Measurements from ENCODE around the gene KLRF2.

The KLRF2 gene

DNA sequence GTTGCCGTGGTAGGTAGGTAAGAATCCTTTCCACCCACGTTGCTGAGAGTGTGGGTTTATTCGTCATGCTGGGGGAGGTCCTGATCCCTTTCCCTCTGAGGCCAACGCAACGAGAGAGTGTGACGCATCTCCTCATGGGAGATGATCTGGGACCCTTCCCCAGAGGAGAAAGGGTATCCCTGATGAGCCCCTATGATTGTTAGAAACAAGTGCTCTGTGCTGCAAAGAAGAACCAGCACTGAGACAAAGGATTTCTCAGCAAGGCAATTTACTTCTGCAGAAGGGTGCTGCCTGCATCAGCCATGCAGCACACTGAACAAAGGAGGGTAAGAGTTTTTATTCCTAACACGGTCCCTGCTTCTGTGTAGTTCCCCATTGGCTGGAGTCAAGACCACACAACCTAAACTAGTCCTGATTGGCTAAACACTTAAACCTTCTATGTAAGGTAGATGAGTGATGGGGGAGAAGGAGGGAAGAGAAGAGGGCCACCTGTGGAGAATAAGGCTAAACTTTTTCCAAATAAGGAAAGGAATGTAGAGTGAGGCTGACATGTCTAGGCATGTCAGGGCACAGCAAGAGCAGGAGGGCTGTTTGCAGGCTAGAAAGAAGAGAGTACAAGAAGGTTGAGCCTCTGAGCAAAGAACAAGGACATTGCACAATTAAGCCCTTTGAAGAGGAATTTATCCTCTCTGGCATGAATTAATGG is 29.6 kb downstream of the KLRF2 start:
- H3K9me3 ChIP-seq (ENCODE audit: control insufficient read depth, insufficient read depth, low read length), result peaks cover 35% of the 10 kb centered on the region
- peak overlapping the region; percentile 13; the same call in 1 of the 2 replicates for H3K4me3 ChIP-seq (ENCODE audit: low read depth, low read length)
- H3K36me3 ChIP-seq (ENCODE audit: control insufficient read depth, insufficient read depth, low read length), result no peaks in the 10 kb centered on the region
- H3K27ac ChIP-seq (ENCODE audit: low read depth, low read length), result peak overlapping the region; percentile 10
- no peaks in the 10 kb centered on the region for H3K4me1 ChIP-seq (ENCODE audit: control insufficient read depth, insufficient read depth, low read length)
- H3K9ac ChIP-seq (ENCODE audit: low read depth, low read length), result no peak overlapping the region
- no peaks in the 10 kb centered on the region for H3K27me3 ChIP-seq (ENCODE audit: control insufficient read depth, insufficient read depth, low read length)

DNA sequence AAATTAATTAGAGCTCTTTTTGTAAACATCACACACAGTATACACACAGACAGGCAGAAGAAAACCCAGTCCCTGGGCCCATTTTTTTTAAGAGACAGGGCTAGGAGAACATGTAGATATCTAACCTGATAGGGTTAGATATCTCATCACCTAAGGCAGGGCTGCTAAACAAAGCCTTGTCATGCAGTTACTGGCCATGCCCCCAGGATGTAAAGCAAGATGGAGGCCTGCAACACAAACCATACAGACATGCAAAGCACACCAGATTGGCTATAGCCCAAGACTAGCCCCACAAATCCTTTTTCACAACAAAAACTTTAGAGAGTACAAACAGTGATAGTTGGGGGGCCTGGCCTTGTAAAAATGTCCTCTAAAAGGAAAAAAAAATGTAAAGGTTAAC is 30.4 kb downstream of the KLRF2 start:
- H3K9ac ChIP-seq (ENCODE audit: low read depth, low read length), result no peak overlapping the region
- H3K4me1 ChIP-seq (ENCODE audit: control insufficient read depth, insufficient read depth, low read length), result no peaks in the 10 kb centered on the region
- H3K4me3 ChIP-seq (ENCODE audit: low read depth, low read length), result no peak overlapping the region
- H3K27me3 ChIP-seq (ENCODE audit: control insufficient read depth, insufficient read depth, low read length), result no peaks in the 10 kb centered on the region
- H3K27ac ChIP-seq (ENCODE audit: low read depth, low read length), result no peak overlapping the region
- H3K36me3 ChIP-seq (ENCODE audit: control insufficient read depth, insufficient read depth, low read length), result no peaks in the 10 kb centered on the region
- H3K9me3 ChIP-seq (ENCODE audit: control insufficient read depth, insufficient read depth, low read length), result peaks cover 35% of the 10 kb centered on the region

DNA sequence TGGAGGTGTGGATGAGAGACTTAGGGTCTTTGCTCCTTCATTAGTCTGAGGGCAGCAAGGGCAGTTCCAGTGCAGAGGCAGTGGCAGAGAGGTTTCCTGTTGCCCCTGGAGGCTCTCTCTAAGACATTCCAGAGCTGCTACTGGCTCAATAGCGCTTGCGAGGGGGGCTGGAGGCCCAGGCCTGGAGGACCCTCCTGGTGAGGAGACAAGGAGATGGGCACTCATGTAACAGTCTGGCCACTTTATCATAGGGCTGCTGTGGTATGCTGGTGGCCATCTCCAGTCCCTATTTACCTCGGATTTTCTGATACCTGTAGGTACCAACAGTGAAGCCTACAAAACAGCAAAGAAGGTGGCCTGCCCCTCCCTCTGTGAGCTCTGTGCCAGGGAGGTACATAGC is 38.2 kb downstream of the KLRF2 start:
- Histone ChIP-seq H3K27me3 (ENCODE audit: control insufficient read depth, insufficient read depth, low read length) (no peaks in the 10 kb centered on the region), H3K9ac (ENCODE audit: low read depth, low read length) (no peak overlapping the region), H3K27ac (ENCODE audit: low read depth, low read length) (no peak overlapping the region), H3K4me3 (ENCODE audit: low read depth, low read length) (no peak overlapping the region), H3K9me3 (ENCODE audit: control insufficient read depth, insufficient read depth, low read length) (no peaks in the 10 kb centered on the region; the same call in 1 of the 2 replicates), H3K36me3 (ENCODE audit: control insufficient read depth, insufficient read depth, low read length) (no peaks in the 10 kb centered on the region), H3K4me1 (ENCODE audit: control insufficient read depth, insufficient read depth, low read length) (no peaks in the 10 kb centered on the region)

DNA sequence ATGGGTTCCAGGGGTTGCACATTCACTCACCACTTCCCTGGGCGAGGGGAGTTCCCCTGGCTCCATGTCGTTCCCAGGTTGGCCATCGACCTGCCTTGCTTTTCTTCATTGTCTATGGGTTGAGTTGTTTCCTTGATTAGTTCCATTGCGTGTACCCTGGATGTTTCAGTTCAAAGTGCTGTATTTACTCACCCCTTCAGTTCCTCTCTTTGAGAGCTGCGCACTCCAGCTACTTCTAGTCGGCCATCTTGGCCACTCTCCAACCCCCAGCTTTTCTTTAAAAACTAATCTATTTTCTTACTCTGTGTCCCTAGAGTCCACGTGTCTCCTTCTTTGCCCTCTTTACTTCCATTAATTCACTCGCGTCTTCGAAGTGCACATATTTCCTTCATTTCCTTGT is 39.2 kb downstream of the KLRF2 start:
- Histone ChIP-seq H3K36me3 (ENCODE audit: control insufficient read depth, insufficient read depth, low read length) (no peaks in the 10 kb centered on the region), H3K9ac (ENCODE audit: low read depth, low read length) (no peak overlapping the region), H3K4me3 (ENCODE audit: low read depth, low read length) (no peak overlapping the region), H3K27ac (ENCODE audit: low read depth, low read length) (no peak overlapping the region), H3K27me3 (ENCODE audit: control insufficient read depth, insufficient read depth, low read length) (no peaks in the 10 kb centered on the region), H3K4me1 (ENCODE audit: control insufficient read depth, insufficient read depth, low read length) (no peaks in the 10 kb centered on the region), H3K9me3 (ENCODE audit: control insufficient read depth, insufficient read depth, low read length) (no peaks in the 10 kb centered on the region; the same call in 1 of the 2 replicates)

DNA sequence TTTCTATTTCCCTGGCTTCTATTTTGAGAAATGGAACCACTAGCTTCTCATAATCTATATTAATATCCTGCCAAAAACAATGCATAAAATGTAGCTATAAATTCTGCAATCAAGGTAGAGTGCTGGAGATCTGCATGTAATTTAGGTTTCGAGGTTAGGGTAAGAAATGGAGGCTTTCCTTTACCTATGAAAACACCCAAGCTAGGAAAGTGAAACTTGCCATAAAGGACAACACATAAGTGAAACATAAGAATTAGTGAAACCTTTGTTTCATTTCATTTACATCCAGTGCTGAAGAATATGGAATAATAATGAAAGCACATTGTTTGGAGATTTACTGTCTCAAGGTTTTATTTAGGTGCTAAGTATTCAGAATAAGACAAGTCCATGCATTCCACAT is 41.1 kb downstream of the KLRF2 start:
- no peaks in the 10 kb centered on the region for H3K36me3 ChIP-seq (ENCODE audit: control insufficient read depth, insufficient read depth, low read length)
- H3K9ac ChIP-seq (ENCODE audit: low read depth, low read length), result no peak overlapping the region
- no peak overlapping the region for H3K27ac ChIP-seq (ENCODE audit: low read depth, low read length)
- no peaks in the 10 kb centered on the region; the same call in 1 of the 2 replicates for H3K9me3 ChIP-seq (ENCODE audit: control insufficient read depth, insufficient read depth, low read length)
- no peaks in the 10 kb centered on the region for H3K27me3 ChIP-seq (ENCODE audit: control insufficient read depth, insufficient read depth, low read length)
- no peaks in the 10 kb centered on the region for H3K4me1 ChIP-seq (ENCODE audit: control insufficient read depth, insufficient read depth, low read length)
- H3K4me3 ChIP-seq (ENCODE audit: low read depth, low read length), result no peak overlapping the region

DNA sequence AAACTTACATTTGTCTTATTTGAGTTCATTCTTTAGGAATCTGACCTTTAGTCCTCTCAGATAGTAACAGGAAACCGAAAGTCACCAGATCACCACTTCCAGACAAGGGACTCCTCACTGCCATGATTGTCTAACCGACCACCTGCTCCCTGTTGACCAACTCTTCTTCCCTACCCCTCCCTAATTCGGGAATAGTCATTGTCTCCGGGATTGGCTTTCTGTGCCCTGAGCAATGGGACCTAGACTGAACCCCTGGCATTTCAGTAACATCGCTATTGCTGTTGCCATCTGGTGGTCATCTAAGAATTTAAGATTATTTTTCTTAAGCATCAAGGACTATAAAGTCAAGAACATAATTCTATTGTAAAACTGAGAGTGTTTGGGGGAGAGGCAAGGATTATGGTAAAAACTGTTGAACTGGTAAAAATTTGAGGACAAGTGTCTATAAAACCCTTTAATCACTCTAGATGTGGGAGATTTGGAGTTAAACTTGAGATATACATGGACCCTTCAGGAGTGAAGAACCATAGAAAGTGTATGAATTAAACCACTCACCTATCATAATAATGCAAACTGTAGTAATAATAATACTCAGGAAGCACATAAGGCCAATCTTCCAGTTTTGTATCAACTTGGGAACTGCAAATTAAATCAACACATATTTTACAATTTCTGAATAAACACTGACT is 44.6 kb downstream of the KLRF2 start:
- H3K4me3 ChIP-seq (ENCODE audit: low read depth, low read length), result no peak overlapping the region
- H3K27ac ChIP-seq (ENCODE audit: low read depth, low read length), result no peak overlapping the region
- no peak overlapping the region for H3K9ac ChIP-seq (ENCODE audit: low read depth, low read length)
- H3K27me3 ChIP-seq (ENCODE audit: control insufficient read depth, insufficient read depth, low read length), result no peaks in the 10 kb centered on the region
- no peaks in the 10 kb centered on the region for H3K36me3 ChIP-seq (ENCODE audit: control insufficient read depth, insufficient read depth, low read length)
- no peaks in the 10 kb centered on the region for H3K9me3 ChIP-seq (ENCODE audit: control insufficient read depth, insufficient read depth, low read length)
- no peaks in the 10 kb centered on the region for H3K4me1 ChIP-seq (ENCODE audit: control insufficient read depth, insufficient read depth, low read length)

DNA sequence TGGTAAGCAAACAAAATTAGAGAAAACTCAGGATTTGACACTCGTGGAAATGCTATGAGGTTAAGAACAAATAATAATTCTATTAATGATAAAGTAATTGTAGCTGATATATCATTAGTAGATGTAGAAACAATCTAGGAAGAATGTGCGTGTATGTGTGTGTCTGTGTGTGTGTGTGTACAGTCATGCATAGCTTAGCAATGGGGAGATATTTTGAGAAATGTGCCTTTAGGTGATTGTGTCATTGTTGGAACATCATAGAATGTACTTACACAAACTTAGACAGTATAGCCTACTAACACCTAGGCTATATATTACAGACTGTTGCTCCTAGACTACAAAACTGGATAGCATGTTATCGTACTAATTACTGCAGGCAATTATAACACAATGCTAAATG is 45.6 kb downstream of the KLRF2 start:
- Histone ChIP-seq H3K27ac (ENCODE audit: low read depth, low read length) (no peak overlapping the region), H3K9ac (ENCODE audit: low read depth, low read length) (no peak overlapping the region), H3K4me1 (ENCODE audit: control insufficient read depth, insufficient read depth, low read length) (no peaks in the 10 kb centered on the region), H3K27me3 (ENCODE audit: control insufficient read depth, insufficient read depth, low read length) (no peaks in the 10 kb centered on the region), H3K4me3 (ENCODE audit: low read depth, low read length) (no peak overlapping the region), H3K36me3 (ENCODE audit: control insufficient read depth, insufficient read depth, low read length) (no peaks in the 10 kb centered on the region), H3K9me3 (ENCODE audit: control insufficient read depth, insufficient read depth, low read length) (no peaks in the 10 kb centered on the region)

DNA sequence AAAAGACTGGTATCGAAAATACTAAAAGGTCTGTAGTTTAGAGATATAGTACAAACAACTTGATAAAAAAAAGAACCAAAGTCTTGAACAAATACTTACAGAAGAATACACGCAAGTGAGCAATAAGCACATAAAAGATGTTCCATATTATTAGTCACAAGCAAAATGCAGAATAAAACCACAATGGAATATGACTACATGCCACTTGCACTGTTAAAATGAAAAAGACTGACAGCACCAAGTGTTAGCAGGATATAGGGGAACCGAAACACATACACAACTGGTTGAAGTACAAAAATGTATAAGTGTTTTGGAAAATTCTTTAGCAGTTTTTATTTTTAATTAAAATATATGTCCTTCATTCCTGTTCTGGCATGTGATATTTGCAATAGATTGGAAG is 47.3 kb downstream of the KLRF2 start:
- H3K36me3 ChIP-seq (ENCODE audit: control insufficient read depth, insufficient read depth, low read length), result no peaks in the 10 kb centered on the region
- H3K27me3 ChIP-seq (ENCODE audit: control insufficient read depth, insufficient read depth, low read length), result no peaks in the 10 kb centered on the region
- H3K9ac ChIP-seq (ENCODE audit: low read depth, low read length), result no peak overlapping the region
- H3K4me1 ChIP-seq (ENCODE audit: control insufficient read depth, insufficient read depth, low read length), result no peaks in the 10 kb centered on the region
- H3K9me3 ChIP-seq (ENCODE audit: control insufficient read depth, insufficient read depth, low read length), result no peaks in the 10 kb centered on the region
- H3K27ac ChIP-seq (ENCODE audit: low read depth, low read length), result no peak overlapping the region
- H3K4me3 ChIP-seq (ENCODE audit: low read depth, low read length), result no peak overlapping the region

DNA sequence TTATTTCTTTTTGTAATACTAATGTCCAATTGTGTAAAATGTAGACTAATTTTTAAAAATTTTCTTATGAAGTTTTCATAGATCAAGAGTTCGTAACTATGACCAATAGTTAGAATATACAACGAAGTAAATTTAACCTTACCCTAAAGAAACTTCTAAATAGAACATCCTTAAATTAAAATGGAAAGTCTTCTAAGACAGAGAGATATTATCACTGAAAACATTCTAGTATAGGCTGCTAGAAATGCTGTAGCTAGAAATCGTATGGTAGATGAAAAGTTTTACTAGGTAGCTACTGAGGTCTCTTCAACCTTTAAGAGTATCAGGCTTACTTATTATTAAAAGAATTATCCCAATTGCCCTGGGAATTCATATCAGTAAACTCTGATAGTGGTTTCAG is 50.0 kb downstream of the KLRF2 start:
- H3K4me3 ChIP-seq (ENCODE audit: low read depth, low read length), result no peak overlapping the region
- H3K36me3 ChIP-seq (ENCODE audit: control insufficient read depth, insufficient read depth, low read length), result no peaks in the 10 kb centered on the region
- H3K27me3 ChIP-seq (ENCODE audit: control insufficient read depth, insufficient read depth, low read length), result no peaks in the 10 kb centered on the region

DNA sequence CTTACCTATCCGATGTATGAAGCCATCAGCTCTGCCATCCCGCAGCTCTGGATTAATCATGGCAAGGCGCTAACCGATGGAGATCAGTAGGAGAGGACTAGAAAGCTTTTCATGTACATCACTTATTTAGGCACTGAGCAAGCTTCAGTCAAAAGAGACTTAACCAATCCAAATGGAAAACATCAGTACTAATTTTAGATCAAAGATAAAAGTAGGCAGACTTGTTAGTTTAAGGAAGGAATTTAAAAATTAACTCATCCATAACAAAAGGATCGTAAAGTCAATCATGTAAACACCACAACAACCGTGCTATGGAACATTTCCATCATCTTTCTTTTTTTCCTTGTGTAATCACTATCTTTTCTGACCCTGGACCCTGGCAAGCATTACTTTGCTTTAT is 51.0 kb downstream of the KLRF2 start, which contains the start of gene CLEC2A:
CLEC2A (minus strand) TSS at position 101 of the 400 bp plus-strand sequence; CDS start at position 60, 41 bp downstream.
- Histone ChIP-seq H3K9me3 (ENCODE audit: control insufficient read depth, insufficient read depth, low read length) (no peaks in the 10 kb centered on the region), H3K4me3 (ENCODE audit: low read depth, low read length) (no peak within 1 kb of the TSS), H3K9ac (ENCODE audit: low read depth, low read length) (no peak within 1 kb of the TSS), H3K27me3 (ENCODE audit: control insufficient read depth, insufficient read depth, low read length) (no peaks in the 10 kb centered on the region), H3K27ac (ENCODE audit: low read depth, low read length) (no peak within 1 kb of the TSS), H3K4me1 (ENCODE audit: control insufficient read depth, insufficient read depth, low read length) (no peaks in the 10 kb centered on the region), H3K36me3 (ENCODE audit: control insufficient read depth, insufficient read depth, low read length) (no peaks in the 10 kb centered on the region)

More for the DNA sequence above, 50.0 kb downstream of the KLRF2 start:
- Histone ChIP-seq H3K4me1 (ENCODE audit: control insufficient read depth, insufficient read depth, low read length) (no peaks in the 10 kb centered on the region), H3K9ac (ENCODE audit: low read depth, low read length) (no peak overlapping the region), H3K9me3 (ENCODE audit: control insufficient read depth, insufficient read depth, low read length) (no peaks in the 10 kb centered on the region), H3K27ac (ENCODE audit: low read depth, low read length) (no peak overlapping the region)

DNA sequence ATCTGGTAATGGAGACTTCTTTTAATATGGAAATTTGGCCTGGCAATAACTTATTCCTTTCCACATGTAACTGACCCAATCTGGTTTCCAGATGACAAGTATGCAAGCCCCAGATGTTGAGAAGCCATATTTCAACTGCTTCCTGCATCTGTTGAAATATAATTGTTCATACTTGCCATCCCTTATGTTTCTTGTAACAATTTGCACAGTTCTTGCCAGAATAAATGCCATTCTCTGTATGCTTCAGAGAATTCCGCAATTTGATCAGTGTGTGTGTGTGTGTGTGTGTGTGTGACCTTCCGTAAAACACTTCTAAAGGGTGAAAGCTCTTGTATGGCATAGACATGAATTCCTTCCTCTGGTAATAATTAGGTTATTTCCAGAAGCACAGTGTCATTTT is 52.7 kb downstream of the KLRF2 start:
- no peaks in the 10 kb centered on the region for H3K27me3 ChIP-seq (ENCODE audit: control insufficient read depth, insufficient read depth, low read length)
- H3K9me3 ChIP-seq (ENCODE audit: control insufficient read depth, insufficient read depth, low read length), result no peaks in the 10 kb centered on the region
- H3K4me1 ChIP-seq (ENCODE audit: control insufficient read depth, insufficient read depth, low read length), result no peaks in the 10 kb centered on the region
- H3K27ac ChIP-seq (ENCODE audit: low read depth, low read length), result no peak overlapping the region
- H3K4me3 ChIP-seq (ENCODE audit: low read depth, low read length), result no peak overlapping the region
- no peaks in the 10 kb centered on the region for H3K36me3 ChIP-seq (ENCODE audit: control insufficient read depth, insufficient read depth, low read length)
- H3K9ac ChIP-seq (ENCODE audit: low read depth, low read length), result no peak overlapping the region
